HEK293 (cell line): ENCODE results near the gene NYAP2.

ENCODE experiments used
- CTCF ChIP-seq: fragments of 450-650 bp; formaldehyde crosslinking; IDR thresholded peaks from 2 replicates; pipeline ENCODE4 v1.5.1; 2016; ENCODE audit warnings: missing biosample characterization, missing genetic modification characterization
- EGR2 ChIP-seq: fragments of 450-650 bp; formaldehyde crosslinking; IDR thresholded peaks from 2 replicates; pipeline ENCODE4 v1.5.1; 2016; ENCODE audit warnings: low read depth, missing biosample characterization, missing genetic modification characterization
- ZBTB10 ChIP-seq: fragments of 450-650 bp; formaldehyde crosslinking; IDR thresholded peaks from 2 replicates; pipeline ENCODE4 v1.5.1; 2016; ENCODE audit warnings: missing biosample characterization, missing genetic modification characterization
- ZBTB17 ChIP-seq: fragments of 450-650 bp; formaldehyde crosslinking; IDR thresholded peaks from 2 replicates; pipeline ENCODE4 v1.5.1; 2016; ENCODE audit warnings: missing biosample characterization, missing genetic modification characterization
- ZNF24 ChIP-seq: fragments of 450-650 bp; formaldehyde crosslinking; IDR thresholded peaks from 2 replicates; pipeline ENCODE4 v1.5.1; 2016; ENCODE audit warnings: missing biosample characterization, missing genetic modification characterization
- ZNF280C ChIP-seq: fragments of 450-650 bp; formaldehyde crosslinking; IDR thresholded peaks from 2 replicates; pipeline ENCODE4 v1.5.1; 2016; ENCODE audit warnings: missing biosample characterization, missing genetic modification characterization
- TF ChIP-seq, protein P1 (sequence below): fragments of 450-650 bp; formaldehyde crosslinking; IDR thresholded peaks from 2 replicates; pipeline ENCODE4 v1.5.1; 2016; ENCODE audit warnings: missing biosample characterization, missing genetic modification characterization

DNA sequence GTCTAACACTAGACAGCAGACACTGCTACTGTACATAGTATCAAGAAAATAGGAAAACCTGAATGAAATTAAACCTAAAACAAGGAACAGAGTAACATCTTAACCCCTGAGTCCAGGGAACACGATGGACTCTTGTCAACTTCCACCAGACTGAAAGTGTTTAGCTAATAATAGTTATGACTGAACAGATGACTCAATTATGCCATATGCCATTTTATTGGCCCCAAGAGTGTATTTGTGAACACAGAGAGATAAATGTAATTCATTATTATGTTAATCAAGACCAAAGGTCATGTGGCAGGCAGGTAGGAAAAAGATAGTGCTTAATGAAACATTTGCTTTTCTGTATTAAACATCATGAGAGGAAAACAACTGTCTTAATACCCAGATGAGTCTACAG, 58.0 kb downstream of the NYAP2 start:
- no peak for TF ChIP-seq CTCF
- TF ChIP-seq ZNF24 (tag by site-specific recombination): no peak
- no peak for TF ChIP-seq ZNF280C (tag by site-specific recombination)
- no peak for TF ChIP-seq ZBTB10 (tag by site-specific recombination)
- no peak for TF ChIP-seq ZBTB17
- TF ChIP-seq, protein P1, sequence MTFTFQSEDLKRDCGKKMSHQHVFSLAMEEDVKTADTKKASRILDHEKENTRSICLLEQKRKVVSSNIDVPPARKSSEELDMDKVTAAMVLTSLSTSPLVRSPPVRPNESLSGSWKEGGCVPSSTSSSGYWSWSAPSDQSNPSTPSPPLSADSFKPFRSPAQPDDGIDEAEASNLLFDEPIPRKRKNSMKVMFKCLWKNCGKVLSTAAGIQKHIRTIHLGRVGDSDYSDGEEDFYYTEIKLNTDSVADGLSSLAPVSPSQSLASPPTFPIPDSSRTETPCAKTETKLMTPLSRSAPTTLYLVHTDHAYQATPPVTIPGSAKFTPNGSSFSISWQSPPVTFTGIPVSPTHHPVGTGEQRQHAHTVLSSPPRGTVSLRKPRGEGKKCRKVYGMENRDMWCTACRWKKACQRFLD (tag by site-specific recombination): no peak
- no peak for TF ChIP-seq EGR2 (tag by site-specific recombination)
